Fibroblast of skin of left biceps (primary cell): ENCODE results near the gene HSPH1.
"Not testable (repeated sequence)": the region's sequence is repeated elsewhere in the genome, so short reads cannot be mapped to it uniquely, and the experiment has no call there.

Experiments
- DNase-seq, 2 experiments: peaks; one replicate each; pipeline ENCODE4 v3.0.0-alpha.2; 2013; ENCODE audit warnings: low read depth in 2 of 2

HSPH1 gene

DNA sequence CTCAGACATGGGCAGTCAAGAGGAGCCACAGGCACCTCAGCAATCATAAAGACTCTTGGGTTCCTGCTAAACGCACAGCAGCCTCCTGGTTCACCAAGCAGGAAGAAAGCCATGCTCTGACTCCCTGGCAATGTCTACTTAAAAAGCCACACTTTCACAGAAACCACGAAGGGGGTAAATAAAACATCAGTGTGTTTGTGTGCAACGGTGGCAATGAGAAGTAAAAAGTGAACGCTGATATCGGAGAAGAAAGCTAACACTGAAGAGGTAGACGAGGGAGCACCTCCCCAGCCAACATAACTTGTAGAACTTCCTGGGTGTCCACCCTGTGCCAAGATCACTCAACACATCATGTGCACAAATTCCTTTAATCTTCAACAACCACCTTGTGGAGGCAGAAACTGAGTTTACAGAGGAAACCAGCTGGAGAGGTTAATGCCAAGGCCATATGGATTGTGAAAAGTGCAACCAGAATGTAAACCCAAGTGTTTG lies 30.2 kb downstream of the HSPH1 start:
- no peak for DNase-seq

- no peak for DNase-seq
Measured at GRCh38 chr13:31129419-31129818, 32.3 kb downstream of the HSPH1 start.

GRCh38 chr13:31124204-31124603 lies 37.5 kb downstream of the HSPH1 start:
- no peak for DNase-seq

GRCh38 chr13:31122544-31123260 lies 39.0 kb downstream of the HSPH1 start:
- DNase-seq: no peak

GRCh38 chr13:31122143-31122542 lies 39.6 kb downstream of the HSPH1 start:
- no peak for DNase-seq

- DNase-seq: no peak
Measured at GRCh38 chr13:31121379-31122140, 40.1 kb downstream of the HSPH1 start.

GRCh38 chr13:31119966-31120700 lies 41.6 kb downstream of the HSPH1 start:
- DNase-seq: no peak

GRCh38 chr13:31119526-31119925 lies 42.2 kb downstream of the HSPH1 start:
- no peak for DNase-seq

GRCh38 chr13:31116224-31116623 lies 45.5 kb downstream of the HSPH1 start:
- no peak for DNase-seq

GRCh38 chr13:31115616-31116015 lies 46.1 kb downstream of the HSPH1 start:
- no peak for DNase-seq

DNA sequence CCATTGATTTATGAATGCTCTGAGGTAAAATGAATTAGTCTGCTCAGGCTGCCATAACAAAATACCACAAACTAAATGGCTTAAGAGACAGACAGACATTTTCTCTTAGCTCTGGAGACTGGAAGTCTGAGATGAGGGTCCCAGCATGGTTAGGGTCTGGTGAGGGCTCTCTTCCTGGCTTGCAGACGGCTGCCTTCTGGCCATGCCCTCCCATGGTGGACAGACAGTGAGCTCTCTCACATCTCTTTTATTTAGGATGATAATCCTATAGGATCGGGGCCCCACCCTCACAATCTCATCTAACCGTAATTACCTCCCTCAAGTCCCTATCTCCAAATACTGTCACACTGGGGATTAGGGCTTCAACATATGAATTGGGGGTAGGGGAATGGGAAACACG lies 47.1 kb downstream of the HSPH1 start:
- no peak for DNase-seq

DNA sequence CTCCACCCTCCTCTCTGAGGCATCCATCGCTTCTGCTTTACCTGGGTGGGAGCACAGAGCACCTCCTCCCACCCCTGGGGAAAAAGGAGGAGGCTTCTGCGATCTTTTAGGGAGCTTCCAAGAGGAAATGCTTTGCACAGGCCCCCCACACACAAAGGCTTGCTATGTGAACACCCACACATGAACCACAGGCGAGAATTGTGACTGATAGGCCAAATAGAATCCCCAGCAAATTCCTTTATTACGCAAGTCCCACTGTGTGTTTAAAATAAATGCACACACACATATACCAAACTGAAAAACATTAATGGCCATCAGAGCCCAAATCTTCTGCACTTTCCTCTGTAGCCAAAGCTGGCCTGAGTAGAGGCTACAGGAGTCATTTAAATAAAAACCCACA lies 50.6 kb downstream of the HSPH1 start:
- DNase-seq: no peak

GRCh38 chr13:31110617-31111016 lies 51.1 kb downstream of the HSPH1 start:
- no peak for DNase-seq

DNA sequence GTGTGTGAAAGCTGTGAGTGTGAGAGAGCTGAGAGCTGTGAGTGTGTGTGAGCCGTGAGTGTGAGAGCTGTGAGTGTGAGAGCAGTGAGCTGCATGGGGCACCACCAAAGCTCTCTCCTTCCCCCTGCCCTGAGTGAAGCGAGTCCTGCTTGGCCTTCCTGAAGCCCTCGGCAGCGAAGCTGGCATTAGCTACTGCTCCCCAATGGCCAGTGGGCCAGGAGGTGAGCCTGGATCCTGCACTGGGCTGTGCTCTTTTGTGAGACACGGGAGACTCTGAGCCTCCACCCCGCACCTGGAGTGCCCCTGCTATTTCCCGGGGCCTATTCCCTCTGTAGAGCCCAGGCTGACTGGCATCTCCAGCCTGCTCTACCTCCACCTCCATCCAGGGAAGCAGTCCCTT lies 51.5 kb downstream of the HSPH1 start:
- DNase-seq: no peak

DNA sequence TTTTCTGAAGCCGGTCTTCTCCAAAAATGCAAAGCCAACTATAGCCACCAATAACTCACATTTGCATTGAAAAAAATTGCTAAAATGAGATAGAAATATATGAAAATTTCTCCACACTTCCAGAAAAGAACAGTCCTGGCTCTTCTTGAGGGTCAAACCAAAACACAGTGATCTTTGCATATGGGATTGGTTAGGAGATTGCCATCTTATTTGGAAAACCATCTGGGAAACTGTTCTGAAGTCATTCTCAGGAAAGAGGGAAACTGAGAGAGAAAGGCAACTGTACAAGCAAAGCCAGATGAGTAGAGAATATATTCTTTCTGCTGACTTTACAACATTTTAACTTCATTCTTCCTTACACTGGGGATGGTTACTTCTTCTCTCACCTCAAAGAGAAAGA lies 54.6 kb downstream of the HSPH1 start:
- no peak for DNase-seq

GRCh38 chr13:31105856-31106255 lies 55.8 kb downstream of the HSPH1 start:
- no peak for DNase-seq

DNA sequence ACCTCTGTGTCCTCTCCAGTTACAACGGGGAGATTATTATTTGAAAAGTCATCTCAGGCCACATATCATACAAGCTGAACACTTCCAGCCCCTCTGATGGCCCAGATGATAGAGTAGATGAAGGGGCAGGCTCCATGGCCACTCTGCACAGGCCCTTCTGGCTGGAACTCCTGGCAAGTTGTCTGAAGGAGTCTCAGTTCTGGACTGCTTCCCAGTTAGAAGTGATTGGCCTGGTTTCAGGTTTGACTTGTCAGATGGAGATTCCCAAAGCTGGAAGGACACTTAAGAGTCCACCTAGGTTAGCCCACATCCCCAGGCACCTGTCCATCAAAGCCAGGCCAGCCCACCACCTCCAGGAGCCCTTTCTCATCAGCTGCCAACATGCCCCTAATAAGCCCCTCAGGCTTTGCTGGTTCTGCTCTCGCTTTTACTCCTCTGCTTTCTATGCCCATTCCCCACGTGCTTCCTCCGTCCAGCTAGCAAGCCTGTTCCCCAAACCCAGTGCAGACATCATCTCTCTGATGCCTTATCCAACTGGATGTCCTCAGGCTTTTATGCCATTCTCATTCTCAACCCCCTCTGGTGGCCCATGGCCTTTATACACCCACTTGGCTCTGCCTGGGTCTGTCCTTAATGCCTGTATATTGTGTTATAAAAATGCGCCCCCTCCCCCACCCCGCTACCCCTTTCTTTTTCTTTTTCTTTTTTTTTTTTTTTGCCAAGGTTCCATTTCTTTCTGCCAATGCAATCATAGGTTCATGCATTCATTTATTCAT lies 56.5 kb downstream of the HSPH1 start:
- DNase-seq: no peak

- DNase-seq: no peak
Measured at GRCh38 chr13:31102905-31103304, 58.8 kb downstream of the HSPH1 start.

DNA sequence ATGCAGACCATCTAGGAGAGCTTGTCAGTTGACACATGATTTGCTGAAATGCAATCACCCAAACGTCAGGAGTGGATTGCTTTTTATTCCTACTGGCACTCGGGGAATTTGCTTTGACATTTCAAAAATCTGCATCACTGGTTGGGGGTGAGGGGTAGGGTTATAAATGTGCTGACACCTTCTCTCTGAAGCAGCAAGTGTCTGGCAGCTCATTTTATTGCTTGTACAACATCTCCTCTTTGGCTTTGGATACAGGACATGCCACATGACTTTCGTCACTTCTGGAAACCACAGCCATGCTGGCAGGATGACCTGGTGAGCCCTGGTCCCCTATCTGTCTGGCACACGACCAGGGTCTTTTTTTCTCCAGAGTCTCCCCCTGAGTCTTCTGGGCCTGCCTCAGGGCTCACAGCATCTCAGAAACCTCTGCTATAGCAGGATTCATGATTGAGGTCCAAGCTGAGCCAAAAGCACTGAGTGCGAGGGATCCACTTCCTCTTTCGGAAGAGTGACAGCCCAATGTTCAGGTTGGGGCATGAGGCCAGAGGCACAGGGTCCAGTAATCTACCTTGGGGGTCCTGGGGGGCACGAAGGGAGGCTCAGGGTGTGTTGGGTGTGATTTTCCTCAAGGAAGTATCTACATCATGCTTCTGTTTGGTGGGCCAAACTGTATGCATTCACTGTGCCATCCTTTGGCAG lies 60.1 kb downstream of the HSPH1 start:
- DNase-seq: peak in 1 of 2 experiments; percentile 13

DNA sequence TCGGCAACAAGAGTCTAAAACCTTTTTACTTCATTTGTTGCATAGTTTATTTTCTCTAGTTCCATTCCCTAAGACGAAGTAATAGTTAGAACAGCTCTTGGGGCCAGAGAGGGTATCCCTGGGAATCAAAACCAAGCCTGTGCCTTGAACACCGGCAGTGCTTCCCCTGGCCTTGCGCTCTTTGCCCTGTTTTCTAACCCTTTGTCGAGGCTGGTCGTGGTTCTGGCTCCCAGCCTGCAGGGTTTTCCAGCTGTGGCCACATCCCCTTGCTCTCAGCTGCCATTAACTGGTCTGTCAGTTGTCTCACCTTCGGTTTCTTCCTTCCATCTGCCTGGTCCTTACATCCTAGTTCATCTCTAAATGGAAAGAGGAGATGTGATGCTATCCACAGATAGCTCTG lies 61.0 kb downstream of the HSPH1 start:
- DNase-seq: no peak

- not testable (repeated sequence) for DNase-seq
Measured at GRCh38 chr13:31097911-31098434, 63.7 kb downstream of the HSPH1 start.
